Lower leg skin (tissue), 4 donors: ENCODE results near the gene UBASH3A. TPM values are rescaled to one million over a fixed set of nuclear protein-coding genes. Genes with fewer than 3 reads are reported as not detected.

ENCODE experiments used
- DNase-seq, 2 donors: peaks; one replicate each; pipeline ENCODE4 v3.0.0-alpha.2; 2019; ENCODE audit warnings: low spot score in 2 of 2
- H3K4me3 ChIP-seq: fragments of 200-600 bp; sonication (generic); 2 replicates; pipeline ENCODE4 v1.5.1; 2017; ENCODE audit warnings: mild to moderate bottlenecking, low read depth; ENCODE audit not compliant: poor library complexity, severe bottlenecking
- POLR2A ChIP-seq, 2 donors: fragments of 450-650 bp; IDR thresholded peaks; one replicate each; pipeline ENCODE4 v1.6.1; 2016 to 2017; ENCODE audit warnings: antibody characterized with exemption in 2 of 2, mild to moderate bottlenecking in 1 of 2, moderate library complexity in 1 of 2
- WGBS, 2 donors: methylation state at CpG; one replicate each; pipeline ENCODE4 v1.1.5; 2018; 5-methylcytosine and 5-hydroxymethylcytosine counted together
- intact Hi-C: fragments of 100-400 bp; cut with DNase I; formaldehyde crosslinking; loops from one replicate; pipeline ENCODE4 v1.15.0; 2023; ENCODE audit warnings: low total_unique reads
- total RNA-seq, 4 donors: library from RNA; depleted of rRNA; stranded (reverse); fragments of >200 nt; gene quantifications; one replicate each; pipeline ENCODE4 v1.1.0, GENCODE V29; 2016
- TF ChIP-seq, protein P1 (sequence below), 3 donors: fragments of 450-650 bp; IDR thresholded peaks; one replicate each; pipeline ENCODE4 v1.5.1; 2016; ENCODE audit warnings: antibody characterized with exemption in 3 of 3, mild to moderate bottlenecking in 3 of 3, moderate library complexity in 2 of 3

Gene UBASH3A
- total RNA-seq, 4 donors from 2014 or later: 0.23 TPM; not detected in 3

- intact Hi-C loops: loop anchor here (10.0 kb wide), 1 partner anchor 132 kb away; the partner anchor contains the start of gene TFF3
- no peak overlapping the region for H3K4me3 ChIP-seq
- WGBS, 2 donors: 88 to 97% methylated on average over 4 of the region's 4 CpGs
- DNase-seq: no peak
- TF ChIP-seq, protein P1, sequence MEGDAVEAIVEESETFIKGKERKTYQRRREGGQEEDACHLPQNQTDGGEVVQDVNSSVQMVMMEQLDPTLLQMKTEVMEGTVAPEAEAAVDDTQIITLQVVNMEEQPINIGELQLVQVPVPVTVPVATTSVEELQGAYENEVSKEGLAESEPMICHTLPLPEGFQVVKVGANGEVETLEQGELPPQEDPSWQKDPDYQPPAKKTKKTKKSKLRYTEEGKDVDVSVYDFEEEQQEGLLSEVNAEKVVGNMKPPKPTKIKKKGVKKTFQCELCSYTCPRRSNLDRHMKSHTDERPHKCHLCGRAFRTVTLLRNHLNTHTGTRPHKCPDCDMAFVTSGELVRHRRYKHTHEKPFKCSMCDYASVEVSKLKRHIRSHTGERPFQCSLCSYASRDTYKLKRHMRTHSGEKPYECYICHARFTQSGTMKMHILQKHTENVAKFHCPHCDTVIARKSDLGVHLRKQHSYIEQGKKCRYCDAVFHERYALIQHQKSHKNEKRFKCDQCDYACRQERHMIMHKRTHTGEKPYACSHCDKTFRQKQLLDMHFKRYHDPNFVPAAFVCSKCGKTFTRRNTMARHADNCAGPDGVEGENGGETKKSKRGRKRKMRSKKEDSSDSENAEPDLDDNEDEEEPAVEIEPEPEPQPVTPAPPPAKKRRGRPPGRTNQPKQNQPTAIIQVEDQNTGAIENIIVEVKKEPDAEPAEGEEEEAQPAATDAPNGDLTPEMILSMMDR (IDR thresholded peaks at IDR 0.05): no peak
- TF ChIP-seq POLR2A (IDR thresholded peaks at IDR 0.05): no peak
These were observed 42.8 kb downstream of the UBASH3A start for GRCh38 chr21:42446531-42446930.

DNA sequence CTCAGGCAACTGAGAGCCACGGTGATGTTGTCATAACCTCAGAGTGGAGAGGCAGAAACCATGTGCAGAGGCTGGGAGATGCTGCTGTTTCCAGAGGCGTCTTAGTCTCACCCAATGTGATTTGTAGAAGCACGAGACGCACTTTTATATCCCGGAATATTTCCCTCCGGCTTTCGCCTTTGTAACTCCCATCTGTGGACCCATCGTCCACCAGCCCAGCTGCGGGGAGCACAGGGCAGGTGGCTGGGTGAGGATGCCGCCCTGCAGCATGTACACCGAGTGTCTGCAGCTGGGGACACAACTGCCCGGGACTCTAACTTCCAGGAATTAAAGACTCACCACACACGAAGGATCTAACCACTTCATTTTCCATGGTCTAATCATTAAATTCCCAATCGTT, 43.5 kb downstream of the UBASH3A start:
- H3K4me3 ChIP-seq: no peak overlapping the region
- intact Hi-C loops: loop anchor here (10.0 kb wide), 1 partner anchor 132 kb away; the partner anchor contains the start of gene TFF3
- no peak for DNase-seq
- no peak for TF ChIP-seq POLR2A (IDR thresholded peaks at IDR 0.05)
- TF ChIP-seq, protein P1 (IDR thresholded peaks at IDR 0.05): no peak
- 76 to 77% methylated on average over 14 of the region's 14 CpGs for WGBS, 2 donors

- DNase-seq: no peak
- WGBS, 2 donors: 91% methylated on average over 10 of the region's 10 CpGs
- TF ChIP-seq POLR2A (IDR thresholded peaks at IDR 0.05): no peak
- TF ChIP-seq, protein P1 (IDR thresholded peaks at IDR 0.05): no peak
- H3K4me3 ChIP-seq: no peak overlapping the region
- intact Hi-C loops: loop anchor here (10.0 kb wide), 1 partner anchor 133 kb away; the partner anchor contains the start of gene TFF3
These were observed 44.0 kb downstream of the UBASH3A start for GRCh38 chr21:42447732-42448131.

DNA sequence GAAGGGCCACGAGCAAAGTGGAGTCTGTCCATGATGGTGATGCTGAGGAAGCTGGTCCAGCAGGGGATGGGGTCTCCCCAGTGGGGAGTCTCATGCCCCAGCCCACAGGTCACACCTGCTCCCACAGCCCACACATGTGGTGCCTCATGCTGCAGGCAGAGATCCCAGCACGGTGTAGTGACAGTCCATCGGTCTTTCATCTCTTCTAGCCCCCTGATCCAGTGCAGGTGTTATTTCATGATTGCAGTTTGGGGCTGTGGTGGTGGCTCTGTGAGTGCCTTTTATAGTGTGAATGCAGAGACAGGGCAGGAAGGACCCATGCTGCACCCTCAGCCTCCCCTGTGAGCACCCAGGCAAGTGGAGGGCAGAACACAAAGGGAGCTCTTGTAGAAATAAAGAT, 45.0 kb downstream of the UBASH3A start:
- intact Hi-C loops: loop anchor here (10.0 kb wide), 1 partner anchor 134 kb away; the partner anchor contains the start of gene TFF3
- WGBS, 2 donors: 64 to 74% methylated on average over 3 of the region's 3 CpGs
- DNase-seq: no peak
- no peak overlapping the region for H3K4me3 ChIP-seq
- TF ChIP-seq, protein P1 (IDR thresholded peaks at IDR 0.05): no peak
- TF ChIP-seq POLR2A (IDR thresholded peaks at IDR 0.05): no peak

- no peak overlapping the region for H3K4me3 ChIP-seq
- intact Hi-C loops: no loop called here
- WGBS, 2 donors: 92% methylated on average over 9 of the region's 9 CpGs
- DNase-seq: no peak
- TF ChIP-seq, protein P1 (IDR thresholded peaks at IDR 0.05): no peak
- no peak for TF ChIP-seq POLR2A (IDR thresholded peaks at IDR 0.05)
These were observed 48.2 kb downstream of the UBASH3A start for GRCh38 chr21:42451941-42452340.
